ENCODE results near the gene ACVR1. TPM values are rescaled to one million over a fixed set of nuclear protein-coding genes. Genes with fewer than 3 reads are reported as not detected.

The ACVR1 gene
- total RNA-seq, 2 donors from 2014 or later = 16.0 to 27.0 TPM

DNA sequence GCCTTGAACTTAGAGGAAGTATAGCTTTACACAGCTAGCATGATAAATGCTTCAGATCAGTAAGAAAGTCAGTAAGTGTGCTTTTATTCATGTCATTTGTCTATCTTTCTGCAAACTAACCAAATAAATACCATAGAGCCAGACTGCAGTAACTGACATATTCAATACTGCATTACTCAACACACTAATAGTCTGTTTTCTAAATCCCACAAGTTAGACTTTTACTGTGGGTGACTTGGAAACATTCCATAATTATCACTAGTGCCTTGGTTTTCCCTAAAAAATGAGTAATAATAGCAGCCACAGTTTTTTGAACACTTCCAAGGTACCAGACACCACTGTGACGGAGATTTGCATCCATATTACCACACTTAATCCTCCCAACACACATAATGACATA lies 33.0 kb downstream of the ACVR1 start:
- H3K36me3 Mint-ChIP-seq = peaks cover 6 to 61% of the 10 kb centered on the region in 2 donors
- H3K9me3 Mint-ChIP-seq = peaks cover 0 to 11% of the 10 kb centered on the region in 2 donors
- no peak for ATAC-seq
- no peak overlapping the region for H3K27ac Mint-ChIP-seq
- no peak for DNase-seq (ENCODE audit: low spot score in 2 of 2)

DNA sequence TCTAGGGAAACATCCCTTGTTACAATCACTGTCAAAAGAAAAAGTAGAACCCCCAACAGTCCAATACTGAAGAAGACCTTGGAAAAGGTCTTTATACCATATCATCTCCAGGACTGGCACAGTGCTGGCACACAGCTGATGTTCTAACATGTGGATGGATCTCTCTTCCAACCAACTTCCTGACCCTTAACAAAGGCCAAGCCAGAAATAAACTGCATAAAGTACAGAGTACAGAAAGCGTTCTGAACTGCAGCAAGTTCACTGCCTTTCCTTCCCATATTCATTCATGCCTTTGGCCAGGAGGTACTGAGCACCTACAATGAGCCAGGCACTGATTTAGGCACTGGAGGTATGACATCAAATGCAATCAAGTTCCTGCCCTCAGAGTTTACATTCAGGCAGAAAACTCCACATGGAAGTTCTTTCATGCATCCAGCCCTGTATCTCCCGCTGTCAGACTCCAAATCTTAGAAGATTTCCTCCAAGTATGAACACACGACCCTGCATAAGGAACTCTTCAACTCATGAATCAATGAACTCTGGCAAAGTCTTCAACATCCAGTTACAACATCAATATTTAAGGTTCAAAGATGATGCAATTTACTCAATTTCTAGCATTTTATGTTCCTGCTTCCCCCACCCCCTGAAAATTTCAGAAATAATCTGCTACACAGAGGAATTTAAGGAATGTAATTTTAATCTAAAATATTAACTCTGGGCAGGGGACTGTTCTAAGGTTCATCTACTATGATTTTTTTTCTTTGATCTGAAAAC lies 33.8 kb downstream of the ACVR1 start:
- no peak overlapping the region for H3K27ac Mint-ChIP-seq
- ATAC-seq (no peak), DNase-seq (ENCODE audit: low spot score in 2 of 2) (no peak)
- peaks cover 6 to 62% of the 10 kb centered on the region in 2 donors for H3K36me3 Mint-ChIP-seq
- H3K9me3 Mint-ChIP-seq = peaks cover 0 to 5% of the 10 kb centered on the region in 2 donors

DNA sequence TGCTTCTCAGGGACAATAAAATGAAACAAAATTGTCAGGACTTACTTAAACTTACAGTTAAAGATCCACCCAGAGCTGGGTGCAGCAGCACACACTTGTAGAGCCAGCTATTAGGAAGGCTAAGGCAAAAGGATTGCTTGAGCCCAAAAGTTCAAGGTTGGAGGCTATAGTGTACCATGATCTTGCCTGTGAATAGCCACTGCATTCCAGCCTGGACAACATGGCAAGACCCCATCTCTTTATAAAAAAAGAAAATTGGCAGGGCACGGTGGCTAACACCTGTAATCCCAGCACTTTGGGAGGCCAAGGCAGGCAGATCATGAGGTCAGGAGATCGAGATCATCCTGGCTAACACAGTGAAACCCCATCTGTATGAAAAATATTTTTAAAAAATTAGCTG lies 34.6 kb downstream of the ACVR1 start:
- Mint-ChIP-seq H3K36me3 (peaks cover 13 to 62% of the 10 kb centered on the region in 2 donors), H3K9me3 (peaks cover 0 to 5% of the 10 kb centered on the region in 2 donors), H3K27ac (no peak overlapping the region)
- no peak for DNase-seq (ENCODE audit: low spot score in 2 of 2)
- no peak for ATAC-seq

DNA sequence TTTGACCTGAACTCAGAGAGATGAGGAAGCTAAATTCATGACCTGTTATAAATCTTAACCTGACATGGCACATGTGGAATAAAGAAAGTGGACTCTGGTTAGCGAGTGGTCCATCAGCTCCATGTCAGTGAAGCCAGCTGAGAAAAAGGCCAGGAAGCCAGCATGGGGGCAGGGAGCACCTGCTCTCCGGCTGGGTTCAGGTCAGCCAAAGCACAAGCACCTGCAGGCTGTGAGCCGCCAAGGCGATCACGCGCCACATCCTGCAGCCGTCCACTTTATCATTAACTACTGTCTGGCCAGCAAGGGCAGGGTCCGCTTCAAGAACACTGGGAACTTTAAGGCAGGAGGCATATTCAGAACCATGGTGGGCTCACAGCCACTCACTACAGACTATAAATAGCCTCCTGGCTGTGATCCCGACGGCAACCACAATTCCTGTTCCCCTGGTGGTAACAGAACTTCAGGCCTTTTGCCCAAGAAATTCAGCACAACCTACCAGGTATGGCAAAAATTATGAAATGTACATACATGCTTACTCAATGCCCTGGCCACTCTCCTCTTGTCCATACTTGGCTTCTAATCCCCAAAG lies 35.5 kb downstream of the ACVR1 start:
- DNase-seq (ENCODE audit: low spot score in 2 of 2) = no peak
- ATAC-seq = no peak
- H3K27ac Mint-ChIP-seq = no peak overlapping the region

DNA sequence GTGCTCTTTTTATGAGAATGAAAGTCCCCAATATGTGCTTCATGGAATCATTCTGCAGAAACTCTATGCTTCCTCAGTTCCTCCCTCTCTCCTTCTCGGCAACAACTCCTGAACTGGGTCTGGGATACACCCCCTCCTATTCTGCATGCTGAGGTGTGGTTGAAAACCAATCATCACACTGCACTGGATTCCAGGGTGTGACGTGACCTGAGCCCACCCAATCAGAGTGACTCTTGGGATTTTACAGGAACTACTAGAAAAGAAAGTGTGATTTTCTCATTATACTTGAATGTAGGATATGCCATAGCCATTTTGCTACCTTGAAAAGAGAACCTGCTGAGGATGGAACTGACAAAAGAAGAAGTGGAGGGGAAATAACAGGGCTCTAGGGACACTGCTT lies 36.3 kb downstream of the ACVR1 start:
- Mint-ChIP-seq H3K9me3 (no peaks in the 10 kb centered on the region), H3K27ac (peak overlapping the region in 1 of 2 donors; percentile 57), H3K36me3 (peaks cover 8 to 48% of the 10 kb centered on the region in 2 donors)
- DNase-seq (ENCODE audit: low spot score in 2 of 2) (no peak), ATAC-seq (no peak)

More for the DNA sequence above, 35.5 kb downstream of the ACVR1 start:
- Mint-ChIP-seq H3K9me3 (peaks cover 0 to 5% of the 10 kb centered on the region in 2 donors), H3K36me3 (peaks cover 14 to 57% of the 10 kb centered on the region in 2 donors)

DNA sequence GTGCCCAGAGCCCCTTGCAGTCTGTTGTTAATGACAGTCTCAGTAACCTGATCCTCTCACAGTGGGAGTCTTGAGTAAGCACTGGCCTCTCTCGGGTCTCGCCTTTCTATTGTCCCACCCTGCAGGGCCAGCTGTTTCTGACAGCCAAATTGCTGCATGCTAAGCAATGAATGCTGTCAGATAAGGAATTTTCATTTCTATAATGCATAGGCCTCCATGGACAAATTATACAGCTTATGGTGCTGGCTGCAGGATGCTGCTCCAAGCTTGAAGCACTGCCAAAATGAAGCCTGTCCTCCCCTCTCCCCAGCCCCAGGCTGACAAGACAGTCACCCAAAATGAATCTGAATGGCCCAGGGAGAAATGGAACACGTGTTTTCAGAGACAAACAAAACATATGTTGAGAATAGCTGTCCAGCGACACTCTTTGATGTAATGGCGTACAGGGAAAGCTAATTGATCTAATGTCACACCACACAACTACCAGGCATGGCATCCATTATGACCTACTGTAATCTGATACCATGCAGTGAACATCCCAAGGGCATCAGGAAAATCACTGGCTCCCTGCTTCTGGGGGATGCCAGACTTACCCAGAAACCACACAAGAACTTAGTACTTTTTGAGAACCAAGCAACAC lies 36.8 kb downstream of the ACVR1 start:
- H3K9me3 Mint-ChIP-seq = no peaks in the 10 kb centered on the region
- ATAC-seq (peak in 1 of 2 donors; percentile 20), DNase-seq (ENCODE audit: low spot score in 2 of 2) (no peak)
- peaks cover 8 to 47% of the 10 kb centered on the region in 2 donors for H3K36me3 Mint-ChIP-seq
- H3K27ac Mint-ChIP-seq = peak overlapping the region in 1 of 2 donors; percentile 57

DNA sequence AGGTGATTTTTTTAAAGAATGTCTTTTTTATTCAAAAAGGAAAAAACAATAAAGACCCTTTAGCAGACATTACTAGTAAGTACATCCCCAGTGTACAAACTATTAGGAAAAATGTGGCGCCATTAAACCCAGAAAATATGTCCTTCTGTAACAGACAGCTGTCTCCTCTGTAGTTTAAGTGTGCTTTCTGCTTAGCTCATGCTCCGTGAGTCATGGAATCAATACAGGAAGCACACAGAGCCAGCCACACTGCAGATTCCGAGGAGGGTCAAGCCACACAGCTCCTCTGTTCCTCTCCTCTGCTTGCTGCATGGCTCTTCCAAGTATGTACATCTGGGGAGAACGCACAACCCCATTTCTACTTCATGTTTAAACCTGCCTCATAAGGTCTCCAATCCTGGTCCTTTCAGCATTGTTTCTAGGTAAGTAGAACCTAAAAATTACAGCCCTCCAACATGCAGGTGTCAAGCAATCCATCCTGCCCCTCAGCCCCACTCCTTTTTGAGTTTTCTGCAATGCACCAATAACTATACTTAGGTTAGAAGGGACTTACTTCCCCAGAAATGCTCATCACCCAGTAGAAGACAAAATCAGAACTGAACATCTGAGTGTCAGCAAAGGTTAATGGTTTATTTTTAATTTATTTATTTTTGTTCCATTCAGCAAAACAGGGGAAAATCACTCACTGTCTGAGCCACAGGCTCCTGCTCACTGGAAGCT lies 37.5 kb downstream of the ACVR1 start:
- ATAC-seq = peak; percentile 80 to 94
- no peak for DNase-seq (ENCODE audit: low spot score in 2 of 2)
- Mint-ChIP-seq H3K9me3 (no peaks in the 10 kb centered on the region), H3K36me3 (peaks cover 8 to 40% of the 10 kb centered on the region in 2 donors), H3K27ac (peak overlapping the region; percentile 6 to 57)

DNA sequence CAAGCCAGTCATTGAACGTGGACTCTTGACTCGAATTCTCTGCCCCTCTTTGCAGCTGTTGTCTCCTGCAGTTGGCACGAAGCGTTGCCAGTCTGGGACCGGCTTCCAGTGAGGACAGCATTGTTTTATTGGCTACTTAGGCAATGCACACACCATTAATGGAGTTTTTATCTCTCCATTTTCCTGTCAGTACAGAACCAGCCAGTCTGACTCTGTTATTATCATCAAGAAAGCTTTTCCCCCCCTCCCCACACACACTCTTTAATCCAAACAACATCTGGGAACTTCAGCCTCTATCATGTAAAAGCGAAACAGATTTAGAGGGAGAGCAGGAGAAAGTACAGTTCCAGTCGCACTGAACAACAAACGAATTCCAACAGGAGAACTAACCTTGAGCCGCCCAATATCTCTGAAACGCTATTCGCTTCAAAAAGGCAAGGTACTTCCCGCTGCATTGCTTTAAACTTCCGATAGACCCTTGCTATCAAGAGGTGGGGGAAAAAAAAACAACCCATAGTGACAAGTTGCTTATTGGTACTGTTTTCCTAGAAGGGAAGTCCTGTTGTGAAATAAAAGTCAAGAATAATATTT lies 38.2 kb downstream of the ACVR1 start:
- DNase-seq (ENCODE audit: low spot score in 2 of 2) = no peak
- ATAC-seq = no peak
- H3K9me3 Mint-ChIP-seq = no peaks in the 10 kb centered on the region
- H3K36me3 Mint-ChIP-seq = peaks cover 8 to 37% of the 10 kb centered on the region in 2 donors
- peak overlapping the region in 1 of 2 donors; percentile 57 for H3K27ac Mint-ChIP-seq

DNA sequence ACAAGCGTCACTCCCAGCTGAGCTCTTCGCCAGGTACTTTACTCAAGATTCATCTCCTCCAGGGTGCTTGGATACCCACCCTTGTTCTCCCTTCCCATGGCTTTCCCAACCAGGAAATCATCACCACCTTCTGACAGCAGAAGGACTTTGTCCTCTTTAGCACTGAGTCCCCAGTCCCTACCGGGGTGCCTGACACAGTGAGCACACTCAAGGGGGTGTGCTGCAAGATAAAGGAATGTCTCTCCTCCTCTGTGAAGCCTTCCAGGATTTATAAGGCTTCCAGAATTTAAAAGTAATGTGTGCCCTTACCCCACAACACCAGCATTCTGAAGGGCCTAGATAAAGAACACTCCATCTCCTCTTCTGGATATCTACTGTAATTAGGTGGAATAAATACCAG lies 39.6 kb downstream of the ACVR1 start:
- peaks cover 8 to 38% of the 10 kb centered on the region in 2 donors for H3K36me3 Mint-ChIP-seq
- no peaks in the 10 kb centered on the region for H3K9me3 Mint-ChIP-seq
- ATAC-seq (no peak), DNase-seq (ENCODE audit: low spot score in 2 of 2) (no peak)
- peak overlapping the region; percentile 57 to 92 for H3K27ac Mint-ChIP-seq

DNA sequence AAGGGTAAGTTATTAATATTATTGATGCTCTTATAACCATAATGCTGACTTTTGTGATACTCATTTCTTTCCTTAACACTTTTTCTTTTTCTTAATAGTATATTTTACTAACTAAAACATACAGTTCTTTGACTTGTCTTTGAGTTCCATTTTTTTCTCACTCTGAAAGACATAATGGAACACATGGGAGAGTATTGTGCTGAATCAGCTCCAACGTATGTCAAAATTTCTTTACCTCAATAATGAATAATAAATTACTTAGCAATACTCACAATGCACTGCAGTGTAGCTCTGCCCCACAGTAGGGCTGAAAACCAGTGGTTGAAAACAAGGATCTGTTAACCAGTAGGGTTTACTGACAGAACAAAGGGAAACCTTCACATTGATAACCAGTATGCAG lies 40.7 kb downstream of the ACVR1 start:
- H3K9me3 Mint-ChIP-seq = no peaks in the 10 kb centered on the region
- H3K27ac Mint-ChIP-seq = peak overlapping the region in 1 of 2 donors; percentile 47
- ATAC-seq (no peak), DNase-seq (ENCODE audit: low spot score in 2 of 2) (no peak)
- H3K36me3 Mint-ChIP-seq = peaks cover 8 to 31% of the 10 kb centered on the region in 2 donors

DNA sequence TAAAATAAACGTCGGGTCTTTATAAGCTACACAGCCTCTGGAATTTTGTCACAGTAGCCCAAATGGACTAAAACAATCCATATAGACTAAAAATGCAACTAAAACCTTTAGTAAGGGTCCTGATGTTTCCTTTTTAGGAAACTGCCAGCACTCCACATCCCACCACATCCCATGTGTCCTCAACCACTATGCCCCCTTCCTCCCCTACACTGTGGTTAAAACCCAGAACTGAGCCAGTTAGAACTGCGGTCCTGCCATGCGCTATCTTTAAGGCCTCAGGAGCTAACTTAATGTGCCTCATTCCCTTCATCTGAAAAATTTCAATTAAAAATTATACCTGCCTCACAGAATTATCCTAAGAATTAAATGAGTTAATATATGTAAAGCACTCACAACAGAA lies 41.1 kb downstream of the ACVR1 start:
- no peak for DNase-seq (ENCODE audit: low spot score in 2 of 2)
- H3K9me3 Mint-ChIP-seq = no peaks in the 10 kb centered on the region
- no peak for ATAC-seq
- peaks cover 8 to 27% of the 10 kb centered on the region in 2 donors for H3K36me3 Mint-ChIP-seq
- H3K27ac Mint-ChIP-seq = no peak overlapping the region

DNA sequence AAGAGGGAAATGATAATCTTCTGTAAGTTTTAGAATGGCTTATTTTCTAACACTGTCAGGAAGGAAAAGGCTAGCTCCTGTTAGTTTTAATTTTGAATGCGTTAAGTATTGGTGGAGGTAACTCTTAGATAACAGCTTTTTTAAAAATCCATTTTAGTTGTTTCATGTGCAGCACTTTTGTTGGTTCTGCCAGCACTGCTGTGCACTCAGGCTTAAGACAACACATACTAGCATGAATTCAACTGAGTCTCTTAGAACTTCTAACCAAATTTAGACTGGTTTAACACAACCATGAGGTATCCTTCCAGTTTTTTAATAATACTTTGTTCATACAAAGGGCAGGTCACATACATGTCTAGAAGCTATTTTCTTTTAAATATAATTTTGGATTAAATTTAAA lies 42.4 kb downstream of the ACVR1 start:
- H3K9me3 Mint-ChIP-seq = no peaks in the 10 kb centered on the region
- ATAC-seq (no peak), DNase-seq (ENCODE audit: low spot score in 2 of 2) (no peak)
- H3K27ac Mint-ChIP-seq = no peak overlapping the region
- peaks cover 15 to 26% of the 10 kb centered on the region in 2 donors for H3K36me3 Mint-ChIP-seq

DNA sequence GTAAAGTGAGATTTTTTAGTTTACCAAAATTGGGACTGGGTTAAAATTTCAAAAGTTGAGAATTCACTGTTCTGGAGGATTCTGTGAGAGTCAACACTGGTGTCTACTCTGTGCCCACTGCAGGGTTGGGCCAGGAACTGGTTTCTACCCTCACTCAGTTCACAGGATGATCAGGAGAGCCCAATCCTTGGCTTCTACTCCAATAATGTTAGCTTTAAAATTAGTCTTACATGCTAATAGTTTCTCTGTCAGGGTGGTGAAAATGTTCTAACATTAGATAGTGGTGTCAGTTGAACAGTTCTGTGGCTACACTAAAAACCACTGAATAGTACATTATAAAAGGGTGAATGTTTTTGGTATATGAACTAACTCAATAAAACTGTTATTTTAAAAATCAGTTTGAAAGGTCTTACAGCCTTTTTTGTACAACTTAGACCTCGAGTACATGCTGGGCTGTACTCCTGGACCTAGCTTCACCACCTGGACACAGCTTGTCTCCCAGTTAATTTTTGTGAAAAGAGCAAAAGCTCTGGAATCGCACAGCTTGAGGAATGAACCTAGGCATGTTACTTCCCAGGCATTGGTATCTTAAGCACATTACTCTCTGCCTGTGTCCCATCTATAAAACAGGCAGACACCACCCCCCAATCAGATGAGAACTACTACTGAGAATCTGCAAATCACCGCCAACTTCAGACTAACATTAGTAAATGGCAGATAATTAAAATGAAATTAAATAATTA lies 44.4 kb downstream of the ACVR1 start:
- no peak for DNase-seq (ENCODE audit: low spot score in 2 of 2)
- Mint-ChIP-seq H3K36me3 (peaks cover 9 to 11% of the 10 kb centered on the region in 2 donors), H3K27ac (peak overlapping the region; percentile 32 to 57), H3K9me3 (no peaks in the 10 kb centered on the region)
- ATAC-seq = peak in 1 of 2 donors; percentile 46

DNA sequence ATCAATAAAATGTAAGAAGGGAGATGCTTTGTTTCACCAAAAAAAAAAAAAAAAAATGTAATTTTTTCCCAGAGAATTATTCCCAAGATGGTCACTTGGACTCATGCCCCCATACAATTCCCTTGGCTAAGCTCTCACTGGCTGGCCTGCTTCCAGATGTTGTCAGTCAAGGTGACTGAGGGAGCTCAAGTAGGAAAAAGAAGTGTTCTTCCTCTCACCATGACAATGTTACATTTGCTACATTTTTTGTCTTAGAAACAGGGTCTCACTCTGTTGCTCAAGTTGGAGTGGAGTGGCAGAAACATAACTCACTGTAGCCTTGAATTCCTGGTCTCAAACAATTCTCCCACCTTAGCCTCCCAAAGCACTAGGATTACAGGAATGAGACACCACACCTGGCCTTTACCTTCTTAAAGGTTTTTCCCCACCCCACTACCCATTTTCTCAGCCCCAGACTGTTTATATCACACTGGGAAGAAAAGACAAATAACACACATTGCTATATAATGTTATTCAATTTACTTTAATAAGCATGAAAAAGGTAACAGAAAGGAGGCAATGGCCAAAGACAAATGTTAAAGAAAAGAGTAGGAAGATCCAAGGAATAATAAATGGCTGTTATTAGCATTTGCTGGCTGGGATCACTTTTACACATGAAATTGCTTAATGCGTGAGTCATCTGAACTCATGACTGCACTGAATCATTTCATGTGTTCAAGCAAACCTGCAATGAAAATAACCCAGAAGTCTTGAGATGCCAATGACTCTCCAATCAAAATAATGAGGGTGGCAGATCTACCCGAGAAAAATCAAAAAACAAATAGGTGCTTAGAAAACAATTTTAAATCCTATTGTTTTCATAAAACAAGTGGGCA lies 45.2 kb downstream of the ACVR1 start:
- Mint-ChIP-seq H3K36me3 (peaks cover 5 to 7% of the 10 kb centered on the region in 2 donors), H3K9me3 (no peaks in the 10 kb centered on the region), H3K27ac (peak overlapping the region; percentile 32 to 57)
- no peak for DNase-seq (ENCODE audit: low spot score in 2 of 2)
- ATAC-seq = peak in 1 of 2 donors; percentile 76

DNA sequence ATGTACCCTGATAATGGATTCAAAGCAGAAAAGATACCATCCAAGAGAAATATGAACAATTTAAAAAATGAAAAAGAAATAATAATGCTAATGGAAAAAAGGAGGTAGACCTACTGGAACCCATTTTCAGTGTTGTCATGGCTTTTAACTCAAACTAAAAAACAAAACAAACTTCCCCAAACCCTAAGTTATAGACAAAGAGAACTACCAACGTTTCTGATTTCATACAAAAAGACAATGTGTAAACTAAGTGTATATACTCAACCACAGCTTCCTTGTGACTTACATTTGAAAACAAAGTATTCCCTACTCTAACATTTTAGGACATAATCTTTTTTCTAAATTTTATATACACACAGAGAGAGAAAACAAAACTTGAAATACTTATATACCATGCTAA lies 45.9 kb downstream of the ACVR1 start:
- DNase-seq (ENCODE audit: low spot score in 2 of 2) (no peak), ATAC-seq (no peak)
- no peak overlapping the region for H3K27ac Mint-ChIP-seq
- H3K9me3 Mint-ChIP-seq = no peaks in the 10 kb centered on the region
- H3K36me3 Mint-ChIP-seq = peaks cover 11 to 14% of the 10 kb centered on the region in 2 donors
